Keratinocyte (primary cell): ENCODE measurements around the gene PITPNC1. TPM values are rescaled to one million over a fixed set of nuclear protein-coding genes. Genes with fewer than 3 reads are reported as not detected.
"Not testable (repeated sequence)": the region's sequence is repeated elsewhere in the genome, so short reads cannot be mapped to it uniquely, and the experiment has no call there.

ENCODE experiments used
- DNase-seq: peaks from one replicate; pipeline ENCODE4 v3.0.0-alpha.2; 2011; ENCODE audit warnings: low read depth, missing footprints, low spot score
- FAIRE-seq: peaks from 2 replicates; lab custom pipeline; 2011; peaks lifted over from hg19 to GRCh38; lab: Jason Lieb, UNC
- H2AFZ ChIP-seq: 2 replicates; pipeline ENCODE4 v1.6.0; 2012; ENCODE audit warnings: low read length, control low read depth, inconsistent platforms; ENCODE audit not compliant: control insufficient read depth
- H3K27ac ChIP-seq: 2 replicates; pipeline ENCODE4 v1.5.1; 2011; ENCODE audit warnings: low read length; ENCODE audit not compliant: control insufficient read depth, insufficient read depth
- H3K27me3 ChIP-seq: 3 replicates; pipeline ENCODE4 v1.6.0; 2011; ENCODE audit warnings: low read length; ENCODE audit not compliant: control insufficient read depth, insufficient read depth; ENCODE audit errors: extremely low read depth
- H3K36me3 ChIP-seq, 2 experiments: 2 replicates in 1 of 2; 3 replicates in 1 of 2; pipeline ENCODE4 v1.5.1; 2011; ENCODE audit warnings: low read length in 2 of 2, mild to moderate bottlenecking in 1 of 2; ENCODE audit not compliant: control insufficient read depth in 2 of 2, insufficient read depth in 2 of 2; ENCODE audit errors: extremely low read depth in 1 of 2
- H3K4me1 ChIP-seq: 3 replicates; pipeline ENCODE4 v1.5.1; 2011; ENCODE audit warnings: low read length; ENCODE audit not compliant: control insufficient read depth, insufficient read depth; ENCODE audit errors: extremely low read depth
- H3K4me2 ChIP-seq: 3 replicates; pipeline ENCODE4 v1.6.0; 2011; ENCODE audit warnings: low read depth, low read length; ENCODE audit not compliant: control insufficient read depth, insufficient read depth; ENCODE audit errors: extremely low read depth
- H3K4me3 ChIP-seq, 3 experiments: fragments of 200-600 bp in 1 of 3; sonication (generic) in 1 of 3; 2 replicates in 2 of 3; 3 replicates in 1 of 3; pipeline ENCODE4 v1.5.1; 2011 to 2016; ENCODE audit warnings: low read length in 3 of 3, mild to moderate bottlenecking in 3 of 3, control low read depth in 2 of 3, inconsistent platforms in 1 of 3, low read depth in 1 of 3, mixed read lengths in 1 of 3, mixed run types in 1 of 3, moderate library complexity in 1 of 3; ENCODE audit not compliant: control insufficient read depth in 2 of 3, insufficient read depth in 2 of 3; ENCODE audit errors: extremely low read depth in 1 of 3
- H3K79me2 ChIP-seq: 2 replicates; pipeline ENCODE4 v1.6.0; 2012; ENCODE audit warnings: low read length; ENCODE audit not compliant: control insufficient read depth, insufficient read depth
- H3K9ac ChIP-seq: 3 replicates; pipeline ENCODE4 v1.6.0; 2011; ENCODE audit warnings: low read length; ENCODE audit not compliant: control insufficient read depth, insufficient read depth; ENCODE audit errors: extremely low read depth
- H3K9me1 ChIP-seq: 3 replicates; pipeline ENCODE4 v1.6.0; 2011; ENCODE audit warnings: low read length; ENCODE audit not compliant: control insufficient read depth, insufficient read depth; ENCODE audit errors: extremely low read depth
- H3K9me3 ChIP-seq: 2 replicates; pipeline ENCODE4 v1.5.1; 2012; ENCODE audit warnings: low read depth, low read length; ENCODE audit not compliant: control insufficient read depth
- H4K20me1 ChIP-seq: 3 replicates; pipeline ENCODE4 v1.6.0; 2011; ENCODE audit warnings: low read length; ENCODE audit not compliant: control insufficient read depth, insufficient read depth; ENCODE audit errors: extremely low read depth
- EZH2 ChIP-seq: IDR thresholded peaks from one replicate; pipeline ENCODE4 v1.6.1; 2012; ENCODE audit warnings: inconsistent platforms, mild to moderate bottlenecking, low read length, moderate library complexity
- dilution Hi-C: fragments of 300-500 bp; cut with MboI; formaldehyde crosslinking; loops from one replicate; pipeline ENCODE4 v1.7.0; 2020; ENCODE audit warnings: low sequenced_read_pairs; ENCODE audit not compliant: extremely low pct_ligation_motif_present
- polyA minus RNA-seq, 3 experiments: library from RNA; depleted of rRNA, polyadenylated mRNA; stranded (reverse); fragments of >200 nt; gene quantifications; 1 replicate in 1 of 3; 2 replicates in 1 of 3; 3 replicates in 1 of 3; pipeline ENCODE4 v1.2.3, GENCODE V29; 2011
- polyA plus RNA-seq, 5 experiments: library from polyadenylated mRNA; depleted of rRNA in 3 of 5; stranded (reverse) in 3 of 5; stranded (forward) in 1 of 5; unstranded in 1 of 5; fragments of >200 nt; gene quantifications; 1 replicate in 1 of 5; 2 replicates in 3 of 5; 3 replicates in 1 of 5; pipeline versions ENCODE4 v1.2.1 to v1.2.3, GENCODE V29; 2011 to 2012; ENCODE audit warnings: missing spikeins in 2 of 5, low read depth in 1 of 5, low replicate concordance in 1 of 5
- TF ChIP-seq, protein P1 (sequence below), 3 experiments: IDR thresholded peaks in 1 of 3; conservative IDR thresholded peaks in 1 of 3; optimal IDR thresholded peaks in 1 of 3; 2 replicates in 2 of 3; 3 replicates in 1 of 3; pipeline versions ENCODE3 to v1.5.1; 2011; ENCODE audit warnings: low read length in 3 of 3, mild to moderate bottlenecking in 3 of 3, moderate library complexity in 2 of 3, control low read depth in 1 of 3, inconsistent platforms in 1 of 3; ENCODE audit not compliant: insufficient read depth in 2 of 3; ENCODE audit errors: extremely low read depth in 1 of 3

PITPNC1 gene
- polyA plus RNA-seq (14.7 to 25.4 TPM (median 24.8 TPM) in 3 replicates), polyA minus RNA-seq (13.8 to 26.5 TPM (median 17.4 TPM) in 3 replicates)
- polyA plus RNA-seq (2011; ENCODE audit: low read depth) = 19.5 TPM
- polyA plus RNA-seq (2011; cell fraction: cytosol; rRNA removed) = 23.4 and 33.3 TPM in 2 replicates
- 12.7 and 15.9 TPM in 2 replicates for polyA plus RNA-seq (2011; cell fraction: nucleus; rRNA removed)
- polyA plus RNA-seq (2012; ENCODE audit: low replicate concordance) = 23.1 and 23.3 TPM in 2 replicates
- polyA minus RNA-seq (2011; cell fraction: cytosol; rRNA and poly(A)+ RNA removed) = 16.9 TPM
- polyA minus RNA-seq (2011; cell fraction: nucleus; rRNA and poly(A)+ RNA removed) = 7.9 and 15.7 TPM in 2 replicates

DNA sequence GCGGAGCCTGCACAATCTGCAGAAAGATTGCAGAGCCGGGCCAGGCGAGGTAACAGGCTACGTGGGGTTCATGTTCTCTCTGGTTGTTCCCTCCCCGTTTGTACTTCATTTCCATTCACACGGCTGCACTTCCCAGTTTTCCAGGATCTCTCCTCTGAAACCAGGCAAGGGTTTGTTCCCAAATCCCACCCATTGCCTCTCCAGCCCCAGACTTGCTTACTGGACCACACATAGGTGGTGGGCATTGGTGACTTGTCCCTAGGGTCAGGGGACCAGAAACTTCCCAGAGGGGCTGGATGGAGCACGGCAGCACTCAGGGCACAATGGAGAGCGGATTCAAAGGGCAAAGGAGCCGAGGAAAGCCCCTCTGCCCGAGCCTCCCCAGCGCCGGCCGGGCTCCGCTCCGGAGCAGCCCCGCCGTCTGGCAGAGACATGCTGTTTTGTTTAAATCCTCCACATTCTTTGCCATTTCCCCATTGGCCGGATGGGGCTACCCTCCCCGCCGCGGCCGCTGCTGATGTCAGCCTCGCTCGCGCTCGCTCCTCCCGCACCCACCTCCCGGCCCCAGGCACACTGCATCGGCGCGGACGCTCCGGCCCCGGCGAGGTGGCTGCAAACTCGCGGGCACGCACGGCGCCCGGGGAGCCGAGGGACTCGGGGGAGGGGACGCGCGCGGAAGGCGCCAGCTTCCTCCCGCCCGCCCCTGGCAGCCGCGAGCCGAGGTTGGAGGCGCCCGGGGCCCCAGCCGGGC is at the start of gene PITPNC1:
Gene PITPNC1 (plus strand): TSS at position 545 of the 751 bp plus-strand sequence.
- Histone ChIP-seq H3K9ac (peak within 1 kb of the TSS; percentile 80), H3K4me2 (peak within 1 kb of the TSS; percentile 96), H3K79me2 (peaks cover 17% of the 10 kb centered on the region), H3K36me3 (peaks cover 0 to 7% of the 10 kb centered on the region in 2 experiments), H3K4me3 (peak within 1 kb of the TSS; percentile 83 to 94 (median 86)), H3K27me3 (no peaks in the 10 kb centered on the region), H3K4me1 (peaks cover 25% of the 10 kb centered on the region), H3K9me3 (no peaks in the 10 kb centered on the region), H3K9me1 (no peaks in the 10 kb centered on the region), H4K20me1 (no peaks in the 10 kb centered on the region), H2AFZ (peak within 1 kb of the TSS; percentile 87), H3K27ac (peak within 1 kb of the TSS; percentile 71)
- dilution Hi-C loops = no loop called here
- no peak for TF ChIP-seq EZH2
- TF ChIP-seq, protein P1, sequence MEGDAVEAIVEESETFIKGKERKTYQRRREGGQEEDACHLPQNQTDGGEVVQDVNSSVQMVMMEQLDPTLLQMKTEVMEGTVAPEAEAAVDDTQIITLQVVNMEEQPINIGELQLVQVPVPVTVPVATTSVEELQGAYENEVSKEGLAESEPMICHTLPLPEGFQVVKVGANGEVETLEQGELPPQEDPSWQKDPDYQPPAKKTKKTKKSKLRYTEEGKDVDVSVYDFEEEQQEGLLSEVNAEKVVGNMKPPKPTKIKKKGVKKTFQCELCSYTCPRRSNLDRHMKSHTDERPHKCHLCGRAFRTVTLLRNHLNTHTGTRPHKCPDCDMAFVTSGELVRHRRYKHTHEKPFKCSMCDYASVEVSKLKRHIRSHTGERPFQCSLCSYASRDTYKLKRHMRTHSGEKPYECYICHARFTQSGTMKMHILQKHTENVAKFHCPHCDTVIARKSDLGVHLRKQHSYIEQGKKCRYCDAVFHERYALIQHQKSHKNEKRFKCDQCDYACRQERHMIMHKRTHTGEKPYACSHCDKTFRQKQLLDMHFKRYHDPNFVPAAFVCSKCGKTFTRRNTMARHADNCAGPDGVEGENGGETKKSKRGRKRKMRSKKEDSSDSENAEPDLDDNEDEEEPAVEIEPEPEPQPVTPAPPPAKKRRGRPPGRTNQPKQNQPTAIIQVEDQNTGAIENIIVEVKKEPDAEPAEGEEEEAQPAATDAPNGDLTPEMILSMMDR (optimal IDR thresholded peaks at IDR 0.05 in 1 of 3, IDR thresholded peaks at IDR 0.05 in 1 of 3, conservative IDR thresholded peaks at IDR 0.05 in 1 of 3; ENCODE audit: extremely low read depth in 1 of 3, insufficient read depth in 2 of 3, low read length in 3 of 3) = peak in 1 of 3 experiments; percentile 10
- DNase-seq = no peak
- FAIRE-seq = peak; percentile 17

DNA sequence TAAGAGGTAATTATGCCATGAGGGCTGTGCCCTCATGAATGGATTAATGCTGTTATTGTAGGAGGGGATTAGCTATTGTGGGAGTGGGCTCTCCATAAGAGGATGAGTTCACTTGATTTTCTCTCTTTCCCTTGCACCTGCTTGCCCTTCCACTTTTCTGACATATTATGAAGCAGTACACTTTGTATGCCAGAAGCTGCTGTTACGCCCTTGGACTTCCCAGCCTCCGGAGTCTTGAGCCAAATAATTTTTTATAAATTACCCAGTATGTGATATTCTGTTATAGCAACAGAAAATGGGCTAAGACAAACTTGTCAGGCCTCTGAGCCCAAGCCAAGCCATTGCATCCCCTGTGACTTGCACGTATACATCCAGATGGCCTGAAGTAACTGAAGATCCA is 49.1 kb upstream of the PITPNC1 start:
- H3K9me3 ChIP-seq = no peaks in the 10 kb centered on the region
- dilution Hi-C loops = no loop called here

DNA sequence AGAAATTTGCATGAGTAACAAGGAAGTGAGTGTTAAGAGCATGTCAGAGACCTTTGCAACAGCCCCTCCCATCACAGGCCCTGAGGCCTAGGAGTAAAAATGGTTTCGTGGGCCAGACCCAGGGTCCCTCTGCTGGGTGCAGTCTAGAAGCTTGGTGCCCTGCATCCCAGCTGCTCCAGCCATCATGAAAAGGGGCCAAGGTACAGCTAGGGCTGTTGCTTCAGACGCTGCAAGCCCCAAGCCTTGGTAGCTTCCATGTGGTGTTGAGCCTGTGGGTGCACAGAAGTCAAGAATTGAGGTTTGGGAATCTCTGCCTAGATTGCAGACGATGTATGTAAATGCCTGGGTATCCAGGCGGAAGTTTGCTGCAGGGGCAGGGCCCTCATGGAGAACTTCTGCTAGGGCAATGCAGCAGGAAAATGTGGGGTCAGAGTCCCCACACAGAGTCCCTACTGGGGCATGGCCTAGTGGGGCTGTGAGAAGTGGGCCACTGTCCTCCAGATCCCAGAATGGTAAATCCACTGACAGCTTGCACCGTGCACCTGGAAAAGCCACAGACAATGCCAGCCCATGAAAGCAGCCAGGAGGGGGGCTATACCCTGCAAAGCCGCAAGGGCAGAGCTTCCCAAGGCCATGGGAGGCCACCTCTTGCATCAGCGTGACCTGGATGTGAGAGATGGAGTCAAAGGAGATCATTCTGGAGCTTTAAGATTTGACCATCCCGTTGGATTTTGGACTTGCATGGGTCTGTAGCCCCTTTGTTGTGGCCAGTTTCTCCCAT is 45.5 kb upstream of the PITPNC1 start:
- H3K9me3 ChIP-seq, H3K36me3 ChIP-seq, H4K20me1 ChIP-seq, H3K79me2 ChIP-seq, H3K4me1 ChIP-seq, H3K4me3 ChIP-seq, dilution Hi-C loops, FAIRE-seq, H3K27ac ChIP-seq, DNase-seq, H3K4me2 ChIP-seq, H3K27me3 ChIP-seq, H3K9me1 ChIP-seq, H2AFZ ChIP-seq, H3K9ac ChIP-seq: not testable (repeated sequence)

More for the DNA sequence above, 49.1 kb upstream of the PITPNC1 start:
- H4K20me1 ChIP-seq = no peaks in the 10 kb centered on the region
- H3K4me2 ChIP-seq = no peak overlapping the region
- no peak overlapping the region for H2AFZ ChIP-seq
- no peak overlapping the region for H3K4me3 ChIP-seq
- H3K36me3 ChIP-seq = no peaks in the 10 kb centered on the region
- H3K27me3 ChIP-seq = no peaks in the 10 kb centered on the region
- H3K27ac ChIP-seq = no peak overlapping the region
- FAIRE-seq (no peak), DNase-seq (no peak)
- H3K79me2 ChIP-seq = no peaks in the 10 kb centered on the region
- TF ChIP-seq, protein P1 (optimal IDR thresholded peaks at IDR 0.05 in 1 of 3, IDR thresholded peaks at IDR 0.05 in 1 of 3, conservative IDR thresholded peaks at IDR 0.05 in 1 of 3; ENCODE audit: extremely low read depth in 1 of 3, insufficient read depth in 2 of 3, low read length in 3 of 3) = no peak
- no peak for TF ChIP-seq EZH2
- no peaks in the 10 kb centered on the region for H3K4me1 ChIP-seq
- H3K9ac ChIP-seq = no peak overlapping the region
- H3K9me1 ChIP-seq = no peaks in the 10 kb centered on the region
